IgD-negative memory B cell (primary cell): ENCODE data around the gene NPR3. TPM values are rescaled to one million over a fixed set of nuclear protein-coding genes. Genes with fewer than 3 reads are reported as not detected.

ENCODE experiments used
- H3K27ac Mint-ChIP-seq, 3 donors: one replicate each; pipeline ENCODE4 v1.8.0; 2020 to 2022; ENCODE audit warnings: mild to moderate bottlenecking in 3 of 3, mixed read lengths in 3 of 3, moderate library complexity in 1 of 3
- H3K27me3 Mint-ChIP-seq: one replicate; pipeline ENCODE4 v1.8.0; 2021; ENCODE audit warnings: mixed read lengths
- H3K36me3 Mint-ChIP-seq: one replicate; pipeline ENCODE4 v1.8.0; 2020; ENCODE audit warnings: mild to moderate bottlenecking, mixed read lengths
- H3K4me1 Mint-ChIP-seq, 3 donors: one replicate each; pipeline ENCODE4 v1.8.0; 2020 to 2022; ENCODE audit warnings: mixed read lengths in 3 of 3, mild to moderate bottlenecking in 1 of 3
- H3K4me3 Mint-ChIP-seq, 4 donors: one replicate each; pipeline ENCODE4 v1.8.0; 2020 to 2022; ENCODE audit warnings: mild to moderate bottlenecking in 4 of 4, mixed read lengths in 4 of 4, moderate library complexity in 3 of 4
- H3K9me3 Mint-ChIP-seq, 3 donors: one replicate each; pipeline ENCODE4 v1.8.0; 2020 to 2021; ENCODE audit warnings: mixed read lengths in 3 of 3, mild to moderate bottlenecking in 1 of 3
- polyA plus RNA-seq: library from polyadenylated mRNA; unstranded; fragments of 300-500 nt; fragmentation: Illumina TruSeq; gene quantifications from one replicate; pipeline ENCODE4 v1.2.3, GENCODE V29; 2021

The NPR3 gene, protein sequence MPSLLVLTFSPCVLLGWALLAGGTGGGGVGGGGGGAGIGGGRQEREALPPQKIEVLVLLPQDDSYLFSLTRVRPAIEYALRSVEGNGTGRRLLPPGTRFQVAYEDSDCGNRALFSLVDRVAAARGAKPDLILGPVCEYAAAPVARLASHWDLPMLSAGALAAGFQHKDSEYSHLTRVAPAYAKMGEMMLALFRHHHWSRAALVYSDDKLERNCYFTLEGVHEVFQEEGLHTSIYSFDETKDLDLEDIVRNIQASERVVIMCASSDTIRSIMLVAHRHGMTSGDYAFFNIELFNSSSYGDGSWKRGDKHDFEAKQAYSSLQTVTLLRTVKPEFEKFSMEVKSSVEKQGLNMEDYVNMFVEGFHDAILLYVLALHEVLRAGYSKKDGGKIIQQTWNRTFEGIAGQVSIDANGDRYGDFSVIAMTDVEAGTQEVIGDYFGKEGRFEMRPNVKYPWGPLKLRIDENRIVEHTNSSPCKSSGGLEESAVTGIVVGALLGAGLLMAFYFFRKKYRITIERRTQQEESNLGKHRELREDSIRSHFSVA
- polyA plus RNA-seq: not detected

DNA sequence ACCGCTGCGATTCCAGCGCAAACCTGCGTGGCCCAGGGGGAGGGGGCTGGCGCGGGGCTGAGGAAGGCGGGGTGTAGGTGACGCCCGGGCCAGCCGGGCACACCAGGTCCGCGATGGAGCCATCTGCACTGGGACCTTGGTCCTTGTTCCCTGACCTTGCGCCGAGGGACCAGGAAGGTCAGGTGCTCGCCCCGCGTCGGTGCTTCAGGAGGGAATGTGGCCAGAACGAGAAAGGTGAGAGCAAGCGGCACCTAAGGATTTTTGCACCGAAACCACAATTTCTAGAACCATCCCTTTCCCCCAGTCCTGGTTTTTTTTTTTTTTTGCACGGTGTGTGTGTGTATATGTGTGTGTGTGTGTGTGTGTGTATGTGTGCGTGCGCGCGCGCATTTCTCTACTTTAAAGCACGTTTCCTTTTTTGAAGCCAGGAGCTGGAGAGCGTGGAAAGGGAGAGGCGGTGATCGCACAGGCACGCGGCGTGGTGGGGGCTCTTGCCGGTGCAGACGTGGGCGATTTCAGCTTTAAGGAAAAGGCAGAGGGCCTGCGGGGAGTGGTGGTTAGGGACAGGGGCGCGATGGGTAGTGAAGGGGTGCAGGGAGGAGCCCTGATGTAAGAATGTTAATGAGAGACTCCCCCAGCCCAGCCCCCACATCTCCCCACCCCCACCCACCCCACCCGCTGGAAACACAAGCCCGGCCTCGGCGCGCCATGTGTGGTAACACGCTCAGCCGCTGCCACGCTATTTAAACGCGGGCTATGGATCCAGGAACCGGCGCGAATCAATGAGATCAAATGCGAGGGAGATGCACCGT lies at the start of gene NPR3:
Gene NPR3, plus strand, starts transcription at position 772 of the 812 bp plus-strand sequence. CDS start 456 bp downstream, outside the sequence.
- peak within 1 kb of the TSS; percentile 46 to 91 (median 82) for H3K4me3 Mint-ChIP-seq
- H3K27ac Mint-ChIP-seq: no peak within 1 kb of the TSS
- peaks cover 1 to 18% (median 14%) of the 10 kb centered on the region in 3 donors for H3K4me1 Mint-ChIP-seq
- H3K36me3 Mint-ChIP-seq: no peaks in the 10 kb centered on the region
- H3K9me3 Mint-ChIP-seq: no peaks in the 10 kb centered on the region
- peaks cover 56% of the 10 kb centered on the region for H3K27me3 Mint-ChIP-seq

DNA sequence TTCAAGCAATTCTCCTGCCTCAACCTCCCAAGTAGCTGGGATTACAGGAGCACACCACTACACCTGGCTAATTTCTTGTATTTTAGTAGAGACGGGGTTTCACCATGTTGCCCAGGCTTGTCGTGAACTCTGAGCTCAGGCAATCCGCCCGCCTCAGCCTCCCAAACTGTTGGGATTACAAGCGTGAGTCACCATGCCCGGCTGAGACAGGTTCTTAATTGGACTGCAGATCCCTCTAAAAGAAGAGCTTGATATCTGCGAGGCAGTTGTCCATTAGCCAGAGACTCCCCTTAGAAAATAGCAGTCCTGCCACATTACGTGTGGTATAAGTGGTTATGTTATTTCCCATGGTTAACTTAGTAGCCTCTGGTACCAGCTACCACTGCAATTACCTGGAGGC lies 46.6 kb upstream of the NPR3 start:
- H3K27me3 Mint-ChIP-seq: peaks cover 6% of the 10 kb centered on the region
- peaks cover 2 to 18% (median 14%) of the 10 kb centered on the region in 3 donors for H3K9me3 Mint-ChIP-seq
- H3K27ac Mint-ChIP-seq: no peak overlapping the region
- no peak overlapping the region for H3K4me3 Mint-ChIP-seq
- H3K4me1 Mint-ChIP-seq: no peaks in the 10 kb centered on the region
- peaks cover 2% of the 10 kb centered on the region for H3K36me3 Mint-ChIP-seq

DNA sequence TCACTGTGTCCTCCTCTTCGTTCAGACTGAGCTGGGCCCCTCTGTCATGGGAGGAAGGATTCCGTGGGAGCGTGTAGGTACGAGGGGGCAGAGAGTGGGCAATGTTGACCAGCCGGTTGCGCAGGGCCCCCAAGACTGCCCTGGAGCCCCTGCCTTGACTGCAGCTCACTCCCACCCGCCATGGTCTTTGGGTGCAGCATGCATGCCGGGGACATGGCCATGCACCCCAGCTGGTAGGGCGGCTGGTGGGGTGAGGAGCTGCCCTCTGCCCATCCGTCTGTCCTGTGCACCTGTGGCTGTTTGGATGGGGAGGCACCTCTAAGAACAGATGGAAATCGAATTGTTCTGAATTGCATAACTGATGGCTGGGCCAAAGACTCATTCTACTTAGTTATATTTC lies 42.6 kb upstream of the NPR3 start:
- Mint-ChIP-seq H3K27ac (no peak overlapping the region), H3K4me1 (no peaks in the 10 kb centered on the region), H3K4me3 (no peak overlapping the region), H3K9me3 (peaks cover 7 to 25% (median 9%) of the 10 kb centered on the region in 3 donors), H3K36me3 (no peaks in the 10 kb centered on the region), H3K27me3 (peaks cover 8% of the 10 kb centered on the region)

DNA sequence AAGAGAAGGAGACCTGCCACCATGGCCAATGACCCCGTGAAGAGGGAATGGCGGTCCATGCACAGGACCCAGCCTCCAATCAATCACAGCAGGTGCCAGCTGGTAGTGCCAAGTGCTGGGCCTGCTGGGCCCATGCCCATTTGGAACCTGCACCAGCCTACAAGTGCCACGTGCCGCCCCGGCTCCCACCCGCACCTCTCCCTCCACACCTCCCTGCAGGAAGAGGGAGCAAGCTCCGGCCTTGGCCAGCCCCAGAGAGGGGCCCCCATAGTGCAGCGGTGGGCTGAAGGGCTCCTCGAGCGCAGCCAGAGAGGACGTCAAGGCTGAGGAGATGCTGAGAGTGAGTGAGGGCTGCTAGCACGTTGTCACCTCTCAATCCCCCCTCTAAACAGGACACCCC lies 37.8 kb upstream of the NPR3 start:
- Mint-ChIP-seq H3K36me3 (no peaks in the 10 kb centered on the region), H3K9me3 (peaks cover 7 to 20% (median 9%) of the 10 kb centered on the region in 3 donors), H3K27me3 (peaks cover 6% of the 10 kb centered on the region), H3K27ac (no peak overlapping the region), H3K4me3 (no peak overlapping the region), H3K4me1 (no peaks in the 10 kb centered on the region)

DNA sequence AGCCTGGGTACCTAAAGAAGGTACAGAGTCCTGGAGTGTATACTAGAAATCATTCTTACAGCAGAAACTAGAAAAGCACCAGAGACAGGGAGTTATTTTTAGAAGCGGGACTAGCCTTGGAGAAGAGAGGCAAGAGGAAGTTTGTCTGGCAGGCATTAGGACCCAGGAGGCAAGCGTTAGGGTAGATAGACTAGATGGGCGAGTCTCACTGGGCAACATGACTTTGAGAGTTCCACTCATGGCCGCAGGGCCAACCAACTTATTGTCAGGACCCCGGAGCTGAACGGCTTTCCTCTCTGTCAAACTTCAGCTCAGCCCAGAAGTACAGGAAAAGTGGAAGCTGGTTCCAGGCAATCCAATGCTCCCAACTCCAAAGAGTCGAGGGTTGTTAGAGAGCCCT lies 34.1 kb upstream of the NPR3 start:
- Mint-ChIP-seq H3K27ac (no peak overlapping the region), H3K4me1 (no peaks in the 10 kb centered on the region), H3K4me3 (no peak overlapping the region), H3K36me3 (no peaks in the 10 kb centered on the region), H3K27me3 (peaks cover 3% of the 10 kb centered on the region), H3K9me3 (peaks cover 1 to 7% (median 3%) of the 10 kb centered on the region in 3 donors)

DNA sequence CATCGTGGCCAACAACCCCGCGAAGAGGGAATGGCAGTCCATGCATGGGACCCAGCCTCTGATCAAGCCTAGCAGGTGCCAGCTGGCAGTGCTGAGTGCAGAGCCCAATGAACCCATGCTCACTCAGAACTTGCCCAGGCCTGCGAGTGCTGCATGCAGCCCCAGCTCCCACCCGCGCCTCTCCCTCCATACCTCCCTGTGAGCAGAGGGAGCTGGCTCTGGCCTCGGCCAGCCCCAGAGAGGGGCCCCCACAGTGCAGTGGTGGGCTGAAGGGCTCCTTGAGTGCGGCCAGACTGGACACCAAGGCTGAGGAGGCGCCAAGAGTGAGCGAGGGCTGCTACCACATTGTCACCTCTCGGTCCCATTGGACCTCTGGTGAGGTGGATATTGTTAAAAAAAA lies 32.6 kb upstream of the NPR3 start:
- peaks cover 3% of the 10 kb centered on the region for H3K27me3 Mint-ChIP-seq
- H3K27ac Mint-ChIP-seq: no peak overlapping the region
- peak overlapping the region in 1 of 4 donors; percentile 19 for H3K4me3 Mint-ChIP-seq
- H3K36me3 Mint-ChIP-seq: no peaks in the 10 kb centered on the region
- no peaks in the 10 kb centered on the region for H3K4me1 Mint-ChIP-seq
- peaks cover 0 to 1% (median 0%) of the 10 kb centered on the region in 3 donors for H3K9me3 Mint-ChIP-seq

DNA sequence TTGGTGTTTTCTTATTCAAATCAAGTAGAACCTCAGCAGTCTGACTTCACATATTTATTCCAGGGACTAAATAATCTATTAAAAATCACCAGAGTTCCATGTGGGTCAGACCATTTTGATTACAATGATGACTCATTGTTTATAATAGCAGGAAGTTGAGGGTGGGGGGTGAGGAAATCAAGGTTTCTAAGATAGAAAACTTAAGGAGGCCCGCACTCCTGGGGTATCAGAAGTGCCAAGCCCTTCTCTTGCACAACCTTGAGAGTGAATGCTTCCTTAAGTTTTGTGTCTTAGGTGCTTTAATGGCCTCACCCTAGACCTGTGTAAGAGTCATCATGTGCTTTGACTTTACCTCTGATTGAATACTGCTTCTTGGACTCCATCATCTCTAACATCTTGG lies 31.9 kb upstream of the NPR3 start:
- peaks cover 0 to 3% (median 0%) of the 10 kb centered on the region in 3 donors for H3K4me1 Mint-ChIP-seq
- no peak overlapping the region for H3K27ac Mint-ChIP-seq
- H3K36me3 Mint-ChIP-seq: no peaks in the 10 kb centered on the region
- H3K27me3 Mint-ChIP-seq: peaks cover 3% of the 10 kb centered on the region
- H3K4me3 Mint-ChIP-seq: no peak overlapping the region
- H3K9me3 Mint-ChIP-seq: peaks cover 0 to 9% (median 2%) of the 10 kb centered on the region in 3 donors

DNA sequence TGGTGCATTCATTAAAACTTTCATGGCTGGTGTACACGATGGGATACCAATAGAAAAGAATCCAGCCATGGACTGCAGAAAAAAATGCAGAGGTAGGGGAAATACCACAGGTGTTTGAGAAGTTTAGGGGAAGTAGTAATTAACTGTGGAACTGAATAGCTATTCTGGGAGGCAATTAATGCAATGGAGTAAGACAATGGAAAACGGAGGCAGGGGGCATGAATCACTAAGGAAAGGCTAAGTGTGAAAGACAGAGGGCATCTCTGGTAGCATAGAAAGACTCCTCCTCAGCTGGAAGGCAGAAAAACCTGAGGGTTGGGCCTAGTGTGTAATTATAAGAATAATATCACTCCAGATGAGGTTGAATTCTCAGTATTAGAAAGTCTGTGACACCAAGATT lies 30.9 kb upstream of the NPR3 start:
- Mint-ChIP-seq H3K4me1 (peaks cover 0 to 3% (median 0%) of the 10 kb centered on the region in 3 donors), H3K27ac (peak overlapping the region in 1 of 3 donors; percentile 76), H3K9me3 (peaks cover 2 to 18% (median 2%) of the 10 kb centered on the region in 3 donors), H3K27me3 (peaks cover 3% of the 10 kb centered on the region), H3K36me3 (no peaks in the 10 kb centered on the region), H3K4me3 (no peak overlapping the region)

DNA sequence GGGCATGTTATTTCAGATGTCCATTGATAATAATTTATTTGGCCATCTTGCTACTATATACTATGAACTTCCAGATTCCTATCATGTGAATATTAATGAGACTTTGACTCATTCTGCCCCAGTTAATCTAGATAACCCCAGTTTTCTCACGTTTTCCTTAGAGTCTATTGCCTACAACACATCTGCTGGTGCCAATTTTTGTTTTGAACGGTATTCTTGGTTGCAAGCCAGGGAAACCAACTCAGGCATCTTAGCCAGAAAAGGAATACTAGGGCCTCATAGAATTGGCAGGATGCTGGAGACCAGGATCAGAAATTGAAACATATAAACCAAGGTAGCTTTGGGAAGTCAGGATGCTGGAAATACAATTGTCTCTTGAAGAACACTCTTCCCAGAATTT lies 28.0 kb upstream of the NPR3 start:
- H3K9me3 Mint-ChIP-seq: peaks cover 3 to 28% (median 14%) of the 10 kb centered on the region in 3 donors
- no peaks in the 10 kb centered on the region for H3K27me3 Mint-ChIP-seq
- no peak overlapping the region for H3K27ac Mint-ChIP-seq
- no peaks in the 10 kb centered on the region for H3K36me3 Mint-ChIP-seq
- peaks cover 0 to 3% (median 0%) of the 10 kb centered on the region in 3 donors for H3K4me1 Mint-ChIP-seq
- H3K4me3 Mint-ChIP-seq: no peak overlapping the region

DNA sequence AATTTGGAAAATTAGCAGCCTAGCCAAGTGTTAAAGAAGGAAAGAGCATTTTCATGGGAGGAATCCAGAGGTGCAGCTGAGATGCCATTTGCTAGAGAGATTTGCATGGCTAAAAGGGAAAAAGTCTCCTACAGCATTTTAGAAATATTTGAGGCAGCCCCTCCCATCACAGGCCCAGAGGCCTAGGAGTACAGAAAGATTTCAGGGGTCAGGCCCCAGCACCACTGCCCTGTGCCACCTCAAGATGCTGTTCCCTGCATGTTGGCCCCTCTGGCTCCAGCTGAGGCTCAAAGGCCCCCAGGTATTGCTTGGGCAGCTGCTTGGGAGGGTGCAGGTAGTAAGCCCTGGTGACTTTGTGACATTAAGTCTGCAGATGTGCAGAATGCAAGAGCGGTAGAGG lies 26.9 kb upstream of the NPR3 start:
- Mint-ChIP-seq H3K4me1 (peaks cover 0 to 3% (median 0%) of the 10 kb centered on the region in 3 donors), H3K9me3 (peaks cover 3 to 28% (median 14%) of the 10 kb centered on the region in 3 donors), H3K27ac (no peak overlapping the region), H3K36me3 (no peaks in the 10 kb centered on the region), H3K27me3 (peaks cover 5% of the 10 kb centered on the region), H3K4me3 (no peak overlapping the region)

DNA sequence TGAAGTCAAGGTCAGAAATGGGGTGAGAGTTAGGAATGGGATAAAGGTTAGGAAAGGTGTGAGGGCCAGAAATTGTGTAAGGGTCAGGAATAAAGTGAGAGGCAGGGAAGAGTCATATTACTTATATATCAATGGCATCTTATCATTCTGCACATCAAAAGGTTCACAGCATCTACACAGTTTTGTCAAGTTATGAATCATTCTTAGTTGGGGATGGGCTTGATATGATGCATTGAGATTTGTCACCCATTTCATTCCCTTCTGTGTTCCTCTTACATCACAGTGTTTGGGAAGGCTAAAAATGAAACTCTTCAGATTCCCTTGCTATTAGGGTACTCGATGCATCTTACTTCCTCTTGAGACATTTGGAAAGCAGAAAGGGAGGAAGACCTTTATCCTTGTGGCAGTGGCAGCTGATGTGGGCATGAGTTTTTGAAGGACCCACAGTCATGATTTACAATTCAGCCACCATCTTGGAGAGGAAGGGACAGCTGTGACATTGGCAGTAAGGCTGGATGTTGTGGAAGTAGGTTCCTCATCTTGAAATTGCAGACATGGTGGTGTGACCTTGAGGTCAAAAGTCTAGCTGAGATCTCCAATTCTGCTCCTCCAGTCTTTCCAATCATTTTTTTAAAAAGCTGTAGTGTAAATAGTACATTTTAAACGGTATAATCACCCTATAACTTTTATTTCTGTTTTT lies 24.2 kb upstream of the NPR3 start:
- Mint-ChIP-seq H3K4me3 (peak overlapping the region in 1 of 4 donors; percentile 15), H3K27ac (no peak overlapping the region), H3K9me3 (peaks cover 3 to 28% (median 14%) of the 10 kb centered on the region in 3 donors), H3K27me3 (peaks cover 6% of the 10 kb centered on the region), H3K4me1 (peaks cover 0 to 3% (median 0%) of the 10 kb centered on the region in 3 donors), H3K36me3 (no peaks in the 10 kb centered on the region)

DNA sequence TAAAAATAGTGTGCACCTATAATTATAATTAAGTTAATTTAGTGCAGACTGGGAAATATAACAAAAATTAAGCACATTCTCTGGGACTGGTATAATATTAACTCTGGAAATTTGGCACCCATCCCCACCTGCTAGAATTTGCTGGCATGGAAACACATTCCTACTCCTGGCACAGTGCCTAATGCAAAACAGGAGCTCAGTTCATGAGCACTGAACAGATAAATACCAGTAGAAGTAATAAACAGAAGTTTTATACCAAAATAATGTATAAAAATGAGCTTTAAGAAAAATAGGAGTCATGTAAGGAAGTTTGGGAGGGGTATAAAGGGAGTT lies 23.7 kb upstream of the NPR3 start:
- peaks cover 3 to 28% (median 14%) of the 10 kb centered on the region in 3 donors for H3K9me3 Mint-ChIP-seq
- H3K27ac Mint-ChIP-seq: no peak overlapping the region

DNA sequence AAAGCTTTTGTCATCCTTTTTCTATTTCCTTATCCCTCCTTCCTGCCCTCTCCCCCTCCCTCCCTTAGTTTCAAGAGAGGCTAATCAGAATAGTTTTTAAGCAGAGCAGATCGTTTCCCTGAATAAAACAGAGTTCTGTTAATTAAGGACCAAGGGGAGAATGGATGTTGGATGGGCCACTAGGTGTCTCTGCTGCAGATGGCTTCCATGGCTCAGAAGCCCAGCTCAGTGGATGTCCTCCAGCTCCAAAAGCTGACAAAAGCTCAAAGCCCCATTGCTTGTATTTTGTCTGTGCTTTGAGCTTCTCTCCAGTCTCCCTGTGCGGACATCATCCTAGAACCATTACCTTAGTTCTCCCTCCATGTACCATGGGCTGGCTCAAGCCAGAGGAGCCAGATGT lies 21.0 kb upstream of the NPR3 start:
- H3K9me3 Mint-ChIP-seq: peaks cover 1 to 12% (median 10%) of the 10 kb centered on the region in 3 donors
- H3K4me3 Mint-ChIP-seq: no peak overlapping the region
- H3K4me1 Mint-ChIP-seq: no peaks in the 10 kb centered on the region
- H3K27me3 Mint-ChIP-seq: peaks cover 11% of the 10 kb centered on the region
- no peak overlapping the region for H3K27ac Mint-ChIP-seq
- no peaks in the 10 kb centered on the region for H3K36me3 Mint-ChIP-seq

More for the DNA sequence above, 23.7 kb upstream of the NPR3 start:
- peaks cover 6% of the 10 kb centered on the region for H3K27me3 Mint-ChIP-seq
- H3K4me3 Mint-ChIP-seq: no peak overlapping the region
- H3K36me3 Mint-ChIP-seq: no peaks in the 10 kb centered on the region
- H3K4me1 Mint-ChIP-seq: peaks cover 0 to 3% (median 0%) of the 10 kb centered on the region in 3 donors

DNA sequence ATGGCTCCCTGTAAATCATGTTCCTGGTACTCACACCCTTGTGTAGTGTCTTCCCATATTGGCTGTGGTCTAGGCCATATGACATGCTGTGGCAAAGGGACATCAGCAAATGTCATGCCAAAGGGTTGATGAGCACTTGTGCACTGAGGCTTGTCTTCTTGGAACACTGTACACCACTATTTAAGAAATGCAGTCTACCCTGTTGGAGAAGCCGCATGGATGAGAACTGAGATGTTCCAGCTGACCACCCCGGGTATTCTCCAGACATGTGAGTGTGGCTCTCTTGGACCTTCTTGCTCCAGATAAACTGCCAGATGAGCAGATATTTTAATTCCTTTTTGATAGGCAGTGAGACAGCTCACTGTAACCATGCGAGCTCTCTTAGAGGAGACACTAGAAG lies 20.5 kb upstream of the NPR3 start:
- Mint-ChIP-seq H3K27me3 (peaks cover 11% of the 10 kb centered on the region), H3K4me3 (no peak overlapping the region), H3K36me3 (no peaks in the 10 kb centered on the region), H3K4me1 (no peaks in the 10 kb centered on the region), H3K9me3 (peaks cover 0 to 11% (median 9%) of the 10 kb centered on the region in 3 donors), H3K27ac (no peak overlapping the region)
